H1 (cell line): ENCODE data around the gene EME2. TPM values are rescaled to one million over a fixed set of nuclear protein-coding genes. Genes with fewer than 3 reads are reported as not detected.

ENCODE experiments used
- CTCF ChIA-PET: fragments of 300-600 bp; sonication (Branson Sonifier 250); formaldehyde crosslinking; loops from one replicate; lab custom pipeline; 2021; ENCODE audit not compliant: partially characterized antibody; lab: Charles Lee
- POLR2A ChIA-PET: fragments of 300-600 bp; sonication (Branson Sonifier 250); formaldehyde crosslinking; loops from one replicate; lab custom pipeline; 2021; ENCODE audit warnings: inconsistent platforms; ENCODE audit not compliant: partially characterized antibody; lab: Charles Lee
- DNase-seq, 2 experiments: peaks; one replicate each; pipeline versions ENCODE4 v3.0.0 to v3.0.0-alpha.2; 2010 to 2022; ENCODE audit warnings: low spot score in 2 of 2, low read depth in 1 of 2, mixed read lengths in 1 of 2
- FAIRE-seq: peaks from 2 replicates; lab custom pipeline; 2011; peaks lifted over from hg19 to GRCh38; lab: Jason Lieb, UNC
- H2AFZ ChIP-seq: 2 replicates; pipeline ENCODE4 v1.8.1; 2012; ENCODE audit warnings: low read length, inconsistent platforms
- H2AK5ac ChIP-seq: 2 replicates; pipeline ENCODE4 v1.6.1; 2013; ENCODE audit warnings: low read depth, low read length
- H2BK120ac ChIP-seq: replicated peaks from 2 replicates; pipeline ENCODE3; 2013; ENCODE audit warnings: low read depth, low read length, inconsistent platforms
- H2BK12ac ChIP-seq: 2 replicates; pipeline ENCODE4 v1.6.1; 2013; ENCODE audit warnings: low read depth, low read length
- H2BK15ac ChIP-seq: 2 replicates; pipeline ENCODE4 v1.6.1; 2013; ENCODE audit warnings: low read length
- H2BK20ac ChIP-seq: 2 replicates; pipeline ENCODE4 v1.6.1; 2013; ENCODE audit warnings: low read length
- H2BK5ac ChIP-seq: 2 replicates; pipeline ENCODE4 v1.6.1; 2013; ENCODE audit warnings: low read depth, low read length
- H3K14ac ChIP-seq: 2 replicates; pipeline ENCODE4 v1.6.1; 2013; ENCODE audit warnings: inconsistent platforms; ENCODE audit not compliant: insufficient read length
- H3K18ac ChIP-seq: 2 replicates; pipeline ENCODE4 v1.6.1; 2013; ENCODE audit warnings: low read length; ENCODE audit errors: extremely low read depth
- H3K23ac ChIP-seq: 2 replicates; pipeline ENCODE4 v1.6.1; 2013; ENCODE audit warnings: inconsistent platforms; ENCODE audit not compliant: insufficient read length
- H3K23me2 ChIP-seq: 2 replicates; pipeline ENCODE4 v1.6.1; 2013; ENCODE audit warnings: low read depth, low read length
- H3K27ac ChIP-seq: 2 replicates; pipeline ENCODE4 v1.6.1; 2011; ENCODE audit warnings: low read depth, low read length, inconsistent platforms
- H3K27me3 ChIP-seq, 4 experiments: replicated peaks in 1 of 4; 1 replicate in 1 of 4; 2 replicates in 3 of 4; pipeline versions ENCODE4 v1.6.1 to v1.8.1; 2011 to 2013; ENCODE audit warnings: low read length in 3 of 4, mild to moderate bottlenecking in 3 of 4, inconsistent platforms in 2 of 4, mixed read lengths in 2 of 4, moderate library complexity in 1 of 4; ENCODE audit not compliant: control insufficient read depth in 3 of 4, insufficient read depth in 3 of 4; ENCODE audit errors: extremely low read depth in 1 of 4
- H3K36me3 ChIP-seq, 4 experiments: 2 replicates each; pipeline versions ENCODE4 v1.6.1 to v1.8.1; 2011 to 2013; ENCODE audit warnings: mild to moderate bottlenecking in 4 of 4, low read length in 3 of 4, moderate library complexity in 2 of 4, control low read depth in 1 of 4, inconsistent platforms in 1 of 4; ENCODE audit not compliant: insufficient read depth in 4 of 4, control insufficient read depth in 2 of 4
- H3K4ac ChIP-seq: replicated peaks from 2 replicates; pipeline ENCODE3; 2013; ENCODE audit warnings: low read length, low read depth, mixed read lengths, inconsistent platforms; ENCODE audit not compliant: insufficient read length
- H3K4me1 ChIP-seq, 4 experiments: replicated peaks in 1 of 4; 1 replicate in 1 of 4; 2 replicates in 3 of 4; pipeline versions ENCODE4 v1.6.1 to v1.8.1; 2011 to 2013; ENCODE audit warnings: low read length in 3 of 4, inconsistent platforms in 2 of 4, mixed read lengths in 1 of 4; ENCODE audit not compliant: insufficient read depth in 4 of 4, control insufficient read depth in 3 of 4
- H3K4me2 ChIP-seq, 2 experiments: 2 replicates each; pipeline versions ENCODE4 v1.6.1 to v1.8.1; 2011 to 2013; ENCODE audit warnings: low read depth in 2 of 2, low read length in 2 of 2, control low read depth in 1 of 2, inconsistent platforms in 1 of 2, mild to moderate bottlenecking in 1 of 2; ENCODE audit not compliant: insufficient read depth in 1 of 2
- H3K4me3 ChIP-seq, 4 experiments: fragments of 200-600, 300-600 bp in 1 of 4; sonication (generic), shearing (Covaris generic), sonication (Bioruptor Twin) in 1 of 4; 2 replicates each; pipeline versions ENCODE4 v1.5.1 to v1.8.1; 2011 to 2016; ENCODE audit warnings: low read length in 4 of 4, low read depth in 3 of 4, control low read depth in 2 of 4, inconsistent platforms in 2 of 4, mild to moderate bottlenecking in 2 of 4, mixed read lengths in 1 of 4, moderate library complexity in 1 of 4; ENCODE audit not compliant: insufficient read depth in 2 of 4; ENCODE audit errors: extremely low read depth in 1 of 4
- H3K56ac ChIP-seq: replicated peaks from 2 replicates; pipeline ENCODE3; 2013; ENCODE audit warnings: low read depth, mild to moderate bottlenecking, mixed read lengths, low read length, inconsistent platforms; ENCODE audit not compliant: insufficient read length
- H3K79me1 ChIP-seq: 2 replicates; pipeline ENCODE4 v1.6.1; 2013; ENCODE audit warnings: low read depth, low read length, control low read depth
- H3K79me2 ChIP-seq, 2 experiments: 2 replicates each; pipeline versions ENCODE4 v1.6.1 to v1.8.1; 2012 to 2013; ENCODE audit warnings: low read length in 2 of 2, mild to moderate bottlenecking in 2 of 2, inconsistent platforms in 1 of 2; ENCODE audit not compliant: insufficient read depth in 2 of 2, control insufficient read depth in 1 of 2
- H3K9ac ChIP-seq, 4 experiments: replicated peaks in 1 of 4; 1 replicate in 1 of 4; 2 replicates in 3 of 4; pipeline versions ENCODE4 v1.6.1 to v1.8.1; 2011 to 2013; ENCODE audit warnings: low read depth in 3 of 4, low read length in 3 of 4, control low read depth in 2 of 4, mild to moderate bottlenecking in 2 of 4, moderate library complexity in 2 of 4, inconsistent platforms in 1 of 4; ENCODE audit errors: extremely low read depth in 1 of 4
- H3K9me3 ChIP-seq, 2 experiments: 2 replicates each; pipeline versions ENCODE4 v1.6.1 to v1.8.1; 2012 to 2013; ENCODE audit warnings: mild to moderate bottlenecking in 2 of 2, moderate library complexity in 2 of 2, control low read depth in 1 of 2, inconsistent platforms in 1 of 2, low read depth in 1 of 2, low read length in 1 of 2, mixed read lengths in 1 of 2; ENCODE audit not compliant: insufficient read depth in 2 of 2
- H4K20me1 ChIP-seq, 2 experiments: replicated peaks in 1 of 2; 2 replicates each; pipeline versions ENCODE3 to v1.8.1; 2011 to 2013; ENCODE audit warnings: inconsistent platforms in 2 of 2, low read length in 2 of 2, mild to moderate bottlenecking in 1 of 2; ENCODE audit not compliant: insufficient read depth in 2 of 2, control insufficient read depth in 1 of 2
- H4K5ac ChIP-seq: 2 replicates; pipeline ENCODE4 v1.6.1; 2013; ENCODE audit warnings: low read length, low read depth, mixed read lengths, inconsistent platforms; ENCODE audit not compliant: insufficient read length
- H4K8ac ChIP-seq: 2 replicates; pipeline ENCODE4 v1.8.0; 2013; ENCODE audit warnings: mild to moderate bottlenecking, moderate library complexity, low read length, inconsistent platforms; ENCODE audit not compliant: insufficient read depth; ENCODE audit errors: extremely low read depth
- H4K91ac ChIP-seq: replicated peaks from 2 replicates; pipeline ENCODE3; 2013; ENCODE audit warnings: low read length, mixed read lengths, inconsistent platforms; ENCODE audit not compliant: insufficient read length
- MAFK ChIP-seq: IDR thresholded peaks from 2 replicates; pipeline ENCODE4 v1.6.1; 2012; ENCODE audit warnings: low read depth, mild to moderate bottlenecking, improper control_type of control experiment, low read length
- NRF1 ChIP-seq: IDR thresholded peaks from 2 replicates; pipeline ENCODE4 v1.6.1; 2011; ENCODE audit warnings: mild to moderate bottlenecking, low read depth, low read length, improper control_type of control experiment
- POLR2A ChIP-seq, 2 experiments: IDR thresholded peaks; 1 replicate in 1 of 2; 2 replicates in 1 of 2; pipeline ENCODE4 v1.6.1; 2011; ENCODE audit warnings: low read depth in 2 of 2, low read length in 2 of 2, mild to moderate bottlenecking in 2 of 2; ENCODE audit errors: control extremely low read depth in 1 of 2
- RFX5 ChIP-seq: IDR thresholded peaks from 2 replicates; pipeline ENCODE4 v1.6.1; 2011; ENCODE audit warnings: low read depth, low read length, improper control_type of control experiment, borderline replicate concordance
- SIN3A ChIP-seq, 2 experiments: IDR thresholded peaks in 1 of 2; conservative IDR thresholded peaks in 1 of 2; 2 replicates each; pipeline ENCODE4 v1.6.1; 2011 to 2012; ENCODE audit warnings: low read length in 2 of 2, improper control_type of control experiment in 1 of 2, low read depth in 1 of 2, mild to moderate bottlenecking in 1 of 2
- TAF7 ChIP-seq: optimal IDR thresholded peaks from 2 replicates; pipeline ENCODE3; 2011; ENCODE audit warnings: low read depth, mild to moderate bottlenecking, inconsistent platforms, low read length, moderate library complexity, borderline replicate concordance
- WGBS, 2 experiments: shearing (Covaris generic) in 1 of 2; methylation state at CpG; one replicate each; pipeline versions ENCODE4 v1.1.6 to v1.1.7; 2013 to 2015; ENCODE audit warnings: low lambda C conversion rate in 2 of 2, mixed read lengths in 2 of 2, inconsistent platforms in 1 of 2, low coverage in 1 of 2, missing lambda C conversion rate in 1 of 2; ENCODE audit not compliant: insufficient replicate concordance in 2 of 2, insufficient coverage in 1 of 2, insufficient read length in 1 of 2; ENCODE audit errors: extremely low coverage in 1 of 2, missing lambda C conversion rate in 1 of 2; 5-methylcytosine and 5-hydroxymethylcytosine counted together
- polyA plus RNA-seq, 7 experiments: library from polyadenylated mRNA; depleted of rRNA in 3 of 7; stranded (reverse) in 5 of 7; unstranded in 2 of 7; fragments of >200 nt in 5 of 7; fragments of 200-250 nt in 2 of 7; gene quantifications; 1 replicate in 5 of 7; 2 replicates in 1 of 7; 4 replicates in 1 of 7; pipeline versions ENCODE4 v1.2.1 to v1.2.3, GENCODE V29; 2011 to 2013; ENCODE audit warnings: missing spikeins in 2 of 7, mixed read lengths in 2 of 7
- total RNA-seq: library from RNA; stranded (reverse); fragmentation: NEBNext Ultra II Directional; extraction: Animal tissue kit (Norgen Biotek cat#: 25700); gene quantifications from 2 replicates; pipeline ENCODE4 v1.2.1, GENCODE V29; 2021

EME2 gene
- total and polyA plus RNA-seq, 2 of the 8 experiments (the other 6 are each of a cell fraction or from before 2014, with no cell fraction given) = 13.1 to 19.7 TPM

DNA sequence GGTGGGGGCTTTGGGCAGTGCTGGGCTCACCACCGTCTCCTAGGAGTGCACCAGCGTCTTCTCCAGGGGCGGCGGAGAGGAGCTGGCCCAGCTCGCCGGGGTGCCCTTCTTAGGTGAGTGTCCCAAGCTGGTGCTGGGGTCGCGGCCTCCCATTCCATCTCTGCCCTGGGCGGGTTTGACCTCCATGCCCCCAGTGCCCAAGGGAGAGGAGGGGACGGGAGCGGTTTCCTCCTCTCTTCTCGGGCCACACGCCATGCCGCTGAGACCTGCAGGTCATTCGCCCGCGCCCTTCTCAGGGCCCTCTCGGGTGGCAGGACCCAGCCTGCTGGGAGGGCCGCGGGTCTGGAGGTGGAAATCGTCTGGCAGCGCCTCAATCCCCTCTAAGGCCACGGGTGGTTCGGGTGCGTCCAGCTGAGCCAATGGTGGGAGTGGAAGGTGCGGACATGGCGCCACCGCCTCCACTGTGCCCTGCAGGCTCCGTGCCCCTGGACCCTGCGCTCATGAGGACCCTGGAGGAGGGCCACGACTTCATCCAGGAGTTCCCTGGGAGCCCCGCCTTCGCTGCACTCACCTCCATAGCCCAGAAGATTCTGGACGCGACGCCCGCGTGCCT is 15.6 kb downstream of the EME2 start:
- WGBS, 2 experiments = 95% methylated on average over 19 of the region's 38 CpGs; no CpG with 5 or more reads in 1 of the 2 experiments

More for the DNA sequence above, 15.6 kb downstream of the EME2 start:
- peaks cover 13% of the 10 kb centered on the region; the same call in 1 of the 2 replicates for H3K79me1 ChIP-seq
- H2AFZ ChIP-seq = no peak overlapping the region
- no peak overlapping the region for H2BK5ac ChIP-seq
- ChIA-PET CTCF (interaction anchor here (1.8 kb wide), 1 partner anchor 64 kb away, joined by 7 read pairs; no protein-coding TSS in a partner anchor), POLR2A (interaction anchor here (1.3 to 4.0 kb wide), 6 partner anchors 9 to 33 kb away, joined by 3 to 15 read pairs (median 4); partner anchors contain the start of genes EME2, MRPS34 and NME3)
- no peak overlapping the region for H3K14ac ChIP-seq
- FAIRE-seq (no peak), DNase-seq (no peak)
- H4K8ac ChIP-seq = no peak overlapping the region
- H2BK20ac ChIP-seq = no peak overlapping the region
- no peak overlapping the region for H2BK15ac ChIP-seq
- peaks cover 20 to 21% of the 10 kb centered on the region in 2 experiments for H4K20me1 ChIP-seq
- H3K36me3 ChIP-seq = peaks cover 0 to 44% (median 2%) of the 10 kb centered on the region in 4 experiments; a peak in 4 of 8 replicates
- no peak overlapping the region for H3K4ac ChIP-seq
- no peaks in the 10 kb centered on the region; a peak in 1 of 7 replicates for H3K4me1 ChIP-seq
- peaks cover 0 to 33% of the 10 kb centered on the region in 2 experiments; a peak in 3 of 4 replicates for H3K79me2 ChIP-seq
- H3K27me3 ChIP-seq = no peaks in the 10 kb centered on the region
- no peak overlapping the region for H3K23ac ChIP-seq
- TF ChIP-seq SIN3A (conservative IDR thresholded peaks at IDR 0.05 in 1 of 2, IDR thresholded peaks at IDR 0.05 in 1 of 2; ENCODE audit: low read depth in 1 of 2, low read length in 2 of 2) (no peak), POLR2A (IDR thresholded peaks at IDR 0.05; ENCODE audit: control extremely low read depth in 1 of 2, low read depth in 2 of 2, low read length in 2 of 2) (no peak), TAF7 (no peak), MAFK (no peak), RFX5 (no peak), NRF1 (no peak)
- H2BK120ac ChIP-seq = no peak overlapping the region
- H2AK5ac ChIP-seq = no peak overlapping the region
- H3K18ac ChIP-seq = no peak overlapping the region
- no peak overlapping the region for H3K4me3 ChIP-seq
- no peak overlapping the region for H3K9ac ChIP-seq
- H3K23me2 ChIP-seq = peaks cover 3% of the 10 kb centered on the region; the same call in 1 of the 2 replicates
- H3K27ac ChIP-seq = no peak overlapping the region
- H3K4me2 ChIP-seq = no peak overlapping the region
- H3K9me3 ChIP-seq = no peaks in the 10 kb centered on the region
- no peak overlapping the region for H4K91ac ChIP-seq
- H2BK12ac ChIP-seq = no peak overlapping the region
- no peak overlapping the region for H3K56ac ChIP-seq
- no peak overlapping the region for H4K5ac ChIP-seq
